ENCODE results near the gene FAM53B. TPM values are rescaled to one million over a fixed set of nuclear protein-coding genes. Genes with fewer than 3 reads are reported as not detected.

Gene FAM53B
- total RNA-seq, 4 donors from 2014 or later = 140 to 253 (median 192) TPM

GRCh38 chr10:124768791-124769190 lies 24.6 kb upstream of the FAM53B start:
- in situ Hi-C loops (cut with MboI; ENCODE audit: low sequenced_read_pairs in 4 of 4) = no loop called here
- peaks cover 0 to 9% of the 10 kb centered on the region in 2 donors for H3K36me3 ChIP-seq

DNA sequence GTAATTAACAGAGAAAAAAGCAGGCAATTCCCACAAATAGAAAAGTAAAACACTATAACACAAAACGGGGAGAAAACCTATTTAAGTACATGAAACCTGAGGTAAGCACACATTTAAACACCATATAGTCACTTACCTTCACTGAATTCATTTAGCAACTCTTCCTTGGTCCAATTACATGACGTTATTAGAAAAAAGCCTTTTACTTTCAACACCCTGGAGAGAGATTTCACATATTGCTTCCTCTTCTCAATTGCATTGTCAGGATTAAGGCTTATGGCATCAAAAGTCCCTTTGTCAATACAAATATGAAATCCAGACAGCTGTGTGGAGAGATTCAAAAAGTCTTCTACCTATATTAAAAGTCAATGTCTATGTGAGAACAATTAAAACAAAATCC lies 21.1 kb upstream of the FAM53B start:
- intact Hi-C loops (cut with DNase I; ENCODE audit: low total_unique reads) (no loop called here), in situ Hi-C loops (cut with MboI; ENCODE audit: low sequenced_read_pairs in 4 of 4) (no loop called here)
- H3K9me3 ChIP-seq = no peaks in the 10 kb centered on the region
- peaks cover 6 to 9% of the 10 kb centered on the region in 2 donors for H3K4me1 ChIP-seq
- no peak for ATAC-seq
- TF ChIP-seq CTCF (IDR thresholded peaks at IDR 0.05 in 4 of 5, conservative IDR thresholded peaks at IDR 0.05 in 1 of 5) = no peak
- TF ChIP-seq POLR2A (IDR thresholded peaks at IDR 0.05) = no peak
- H3K4me3 ChIP-seq = no peak overlapping the region
- H3K36me3 ChIP-seq = peaks cover 0 to 17% of the 10 kb centered on the region in 2 donors
- no peaks in the 10 kb centered on the region for H3K27me3 ChIP-seq
- no peak for DNase-seq
- no peak overlapping the region for H3K27ac ChIP-seq

More at GRCh38 chr10:124768791-124769190, 24.6 kb upstream of the FAM53B start:
- intact Hi-C loops (cut with DNase I; ENCODE audit: low total_unique reads) = no loop called here
- no peak for DNase-seq
- no peaks in the 10 kb centered on the region for H3K9me3 ChIP-seq
- no peaks in the 10 kb centered on the region for H3K27me3 ChIP-seq
- ATAC-seq = no peak
- H3K27ac ChIP-seq = no peak overlapping the region
- no peak for TF ChIP-seq POLR2A (IDR thresholded peaks at IDR 0.05)
- no peak for TF ChIP-seq CTCF (IDR thresholded peaks at IDR 0.05 in 4 of 5, conservative IDR thresholded peaks at IDR 0.05 in 1 of 5)
- peaks cover 0 to 2% of the 10 kb centered on the region in 2 donors for H3K4me1 ChIP-seq
- H3K4me3 ChIP-seq = no peak overlapping the region

GRCh38 chr10:124763267-124763666 lies 19.1 kb upstream of the FAM53B start:
- Histone ChIP-seq H3K36me3 (peaks cover 0 to 26% of the 10 kb centered on the region in 2 donors), H3K27ac (no peak overlapping the region), H3K4me1 (peaks cover 6 to 14% of the 10 kb centered on the region in 2 donors), H3K27me3 (no peaks in the 10 kb centered on the region), H3K9me3 (no peaks in the 10 kb centered on the region), H3K4me3 (no peak overlapping the region)
- intact Hi-C loops (cut with DNase I; ENCODE audit: low total_unique reads) = no loop called here
- TF ChIP-seq POLR2A (IDR thresholded peaks at IDR 0.05) (no peak), CTCF (IDR thresholded peaks at IDR 0.05 in 4 of 5, conservative IDR thresholded peaks at IDR 0.05 in 1 of 5) (no peak)
- DNase-seq (no peak), ATAC-seq (no peak)
- in situ Hi-C loops (cut with MboI; ENCODE audit: low sequenced_read_pairs in 4 of 4) = no loop called here

GRCh38 chr10:124762281-124762680 lies 18.1 kb upstream of the FAM53B start:
- Histone ChIP-seq H3K27me3 (no peaks in the 10 kb centered on the region), H3K36me3 (peaks cover 0 to 26% of the 10 kb centered on the region in 2 donors), H3K27ac (no peak overlapping the region), H3K4me1 (peaks cover 13 to 24% of the 10 kb centered on the region in 2 donors), H3K4me3 (no peak overlapping the region), H3K9me3 (no peaks in the 10 kb centered on the region)
- TF ChIP-seq CTCF (IDR thresholded peaks at IDR 0.05 in 4 of 5, conservative IDR thresholded peaks at IDR 0.05 in 1 of 5) (no peak), POLR2A (IDR thresholded peaks at IDR 0.05) (no peak)
- DNase-seq (no peak), ATAC-seq (no peak)
- intact Hi-C loops (cut with DNase I; ENCODE audit: low total_unique reads) = no loop called here
- in situ Hi-C loops (cut with MboI; ENCODE audit: low sequenced_read_pairs in 4 of 4) = no loop called here

Measured in gastrocnemius medialis (tissue), 4 donors.